AG08396 (cell line): ENCODE results near the gene SPINT4.

Experiments used
- DNase-seq: peaks from one replicate; pipeline ENCODE4 v3.0.0; 2012; ENCODE audit warnings: low spot score, mixed read lengths

Gene SPINT4

GRCh38 chr20:45765307-45765875 lies 43.2 kb downstream of the SPINT4 start:
- DNase-seq = no peak

- no peak for DNase-seq
Measured at GRCh38 chr20:45765980-45766379, 43.8 kb downstream of the SPINT4 start.

DNA sequence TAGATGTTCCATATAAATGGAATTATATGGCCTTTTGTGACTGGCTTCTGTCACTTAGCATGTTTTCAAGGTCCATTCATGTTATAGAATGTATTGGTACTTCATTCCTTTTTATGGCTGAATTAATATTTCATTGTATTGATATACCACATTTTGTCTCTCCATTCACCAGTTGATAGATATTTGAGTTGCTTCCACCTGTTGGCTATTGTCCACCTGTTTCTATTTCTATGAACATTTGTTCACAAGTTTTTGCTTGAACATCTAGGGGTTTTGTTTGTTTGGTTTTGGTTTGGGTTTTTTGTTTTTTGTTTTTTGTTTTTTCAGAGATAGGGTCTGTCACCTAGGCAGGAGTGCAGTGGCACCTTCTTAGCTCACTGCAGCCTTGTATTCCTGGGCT lies 46.3 kb downstream of the SPINT4 start:
- no peak for DNase-seq

DNA sequence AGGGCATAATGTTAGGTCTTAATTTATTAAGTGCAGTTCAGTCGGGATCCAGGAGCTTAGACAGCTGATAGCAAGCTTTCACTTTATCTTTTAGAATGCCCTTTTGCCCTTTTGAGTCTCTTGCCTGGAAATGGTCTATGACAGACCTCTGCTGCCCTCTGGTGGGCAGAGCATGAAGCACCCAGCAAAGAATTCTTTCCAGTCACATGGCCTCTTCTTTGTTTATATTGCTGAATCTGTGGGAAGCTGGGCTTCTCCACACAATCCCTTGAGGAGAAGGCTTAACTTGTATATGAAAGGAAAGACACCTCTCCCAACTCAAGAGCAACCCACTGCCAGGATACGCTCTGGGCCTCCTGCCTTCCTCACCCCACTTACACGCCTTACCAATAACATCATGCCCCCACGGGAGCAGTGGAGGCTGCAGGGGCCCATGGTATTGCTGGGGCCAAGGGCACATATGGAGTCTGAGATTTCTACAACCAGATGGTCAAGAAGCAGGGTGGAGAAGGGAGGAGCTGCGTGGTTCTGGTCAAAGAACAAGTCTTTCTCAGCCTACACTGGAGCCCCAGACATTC lies 49.1 kb downstream of the SPINT4 start:
- peak; percentile 72 for DNase-seq

DNA sequence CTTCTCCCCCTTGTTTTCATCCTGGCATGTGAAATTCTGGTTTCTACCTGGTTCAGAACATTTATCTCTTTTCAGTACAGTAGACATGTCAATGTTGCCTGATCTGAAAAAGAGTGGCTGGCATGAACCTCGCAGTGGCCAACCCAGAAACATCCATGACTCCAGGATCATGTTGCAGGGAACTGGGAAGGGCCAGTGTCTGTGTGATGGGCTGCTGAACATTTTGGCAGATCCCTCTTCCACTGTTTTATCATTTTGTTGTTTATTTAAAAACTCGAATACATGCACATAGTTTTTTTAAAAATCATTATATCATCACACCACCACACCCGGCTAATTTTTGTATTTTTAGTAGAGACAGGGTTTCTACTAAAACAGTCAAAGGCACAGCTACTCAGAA lies 50.5 kb downstream of the SPINT4 start:
- DNase-seq = no peak

GRCh38 chr20:45774945-45775344 lies 52.8 kb downstream of the SPINT4 start:
- DNase-seq = no peak

DNA sequence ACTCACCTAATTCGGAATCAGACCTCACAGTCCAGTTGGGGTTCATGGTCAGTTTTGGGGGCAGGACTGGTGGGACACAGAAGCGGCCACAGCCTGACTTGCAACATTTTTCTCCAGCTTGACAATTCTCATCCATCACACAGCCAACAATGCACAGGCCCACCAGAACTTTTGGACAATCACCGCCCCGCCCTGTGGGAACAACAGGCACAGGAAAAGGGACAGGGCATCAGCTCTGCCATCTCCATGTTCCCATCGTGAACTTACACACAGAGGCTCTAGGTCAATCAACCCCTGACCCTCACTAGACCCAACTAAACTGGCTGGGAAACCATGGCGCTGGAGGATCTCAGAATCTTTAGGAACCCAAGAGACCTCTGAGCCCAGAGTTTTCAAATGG lies 53.3 kb downstream of the SPINT4 start:
- DNase-seq = no peak
